Left renal pelvis (tissue), 4 donors: ENCODE measurements around the gene FAM167B. TPM values are rescaled to one million over a fixed set of nuclear protein-coding genes. Genes with fewer than 3 reads are reported as not detected.

Experiments
- DNase-seq, 4 donors: peaks; one replicate each; pipeline ENCODE4 v3.0.0-alpha.2; 2013; ENCODE audit warnings: low read depth in 4 of 4, low spot score in 3 of 4
- polyA plus RNA-seq, 4 donors: library from polyadenylated mRNA; unstranded; fragments of 120-200 nt; gene quantifications; one replicate each; pipeline ENCODE4 v1.2.1, GENCODE V29; 2013; ENCODE audit not compliant: insufficient read length in 4 of 4

The FAM167B gene
- polyA plus RNA-seq, 4 donors = 3.8 to 12.9 (median 9.8) TPM

GRCh38 chr1:32221980-32222755, 24.9 kb upstream of the FAM167B start, which contains the start of the genes EIF3I and TMEM234:
Gene EIF3I (plus strand): TSS chr1:32222407. CDS start chr1:32222442, 35 bp downstream.
Gene TMEM234 (minus strand): TSS chr1:32222353. CDS start chr1:32222322, 31 bp downstream.
- DNase-seq = peak in 3 of 4 donors; percentile 80 to 91 (median 90)

DNA sequence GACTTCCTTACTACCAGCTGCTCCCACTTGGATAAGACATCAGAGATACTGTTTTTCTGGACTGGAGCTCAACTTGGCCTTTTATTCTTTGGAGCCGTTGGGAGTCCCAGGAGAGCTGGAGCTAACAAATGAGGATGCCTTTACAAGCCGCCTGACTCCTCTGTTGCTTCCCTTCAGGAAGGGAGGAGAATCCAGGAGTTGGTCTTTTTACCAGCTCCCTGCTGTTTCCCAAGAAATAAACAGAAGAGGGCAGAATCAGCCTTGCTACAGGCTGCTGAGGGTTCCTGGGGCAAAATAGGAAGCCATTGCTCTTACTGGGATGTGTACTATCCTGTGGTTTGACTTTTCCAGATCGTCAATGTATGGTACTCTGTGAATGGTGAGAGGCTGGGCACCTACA, 23.3 kb upstream of the FAM167B start:
- no peak for DNase-seq

DNA sequence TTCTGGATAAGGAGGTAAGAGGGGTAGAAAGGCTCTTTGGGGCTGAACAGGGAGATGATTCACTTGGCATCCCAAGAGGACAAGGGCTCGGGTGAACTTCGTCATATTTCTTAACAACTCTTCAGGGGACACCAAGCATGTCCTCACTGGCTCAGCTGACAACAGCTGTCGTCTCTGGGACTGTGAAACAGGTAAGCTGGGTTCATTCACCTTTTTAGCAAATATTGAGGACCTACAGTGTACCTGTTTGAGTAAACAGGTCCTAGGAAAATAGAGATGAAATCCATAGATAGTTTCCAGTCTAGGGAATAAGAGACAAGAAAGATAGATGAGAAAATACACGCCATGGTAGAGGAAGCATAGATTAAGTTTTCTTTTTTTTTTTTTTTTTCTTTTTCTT, 22.7 kb upstream of the FAM167B start:
- no peak for DNase-seq

DNA sequence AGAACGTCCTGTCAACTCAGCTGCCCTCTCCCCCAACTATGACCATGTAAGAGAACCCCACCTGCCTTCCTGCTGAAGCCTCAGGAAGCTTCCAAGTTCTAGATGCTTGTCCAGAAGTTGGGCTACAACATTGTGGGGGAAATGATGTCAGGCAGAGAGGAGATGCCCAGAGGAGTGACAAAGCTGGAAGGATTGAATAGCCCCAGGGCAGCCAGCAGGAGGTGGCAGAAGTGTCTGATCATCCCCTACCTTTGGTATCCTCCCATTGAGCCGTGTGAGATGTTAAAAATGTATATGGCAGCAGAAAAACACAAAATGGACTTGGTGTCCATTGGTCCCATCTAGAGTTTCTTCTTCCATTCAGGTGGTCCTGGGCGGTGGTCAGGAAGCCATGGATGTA, 18.3 kb upstream of the FAM167B start:
- DNase-seq = no peak

- DNase-seq = no peak
These were observed 15.1 kb upstream of the FAM167B start for GRCh38 chr1:32231843-32232432.

GRCh38 chr1:32232558-32233304, 14.3 kb upstream of the FAM167B start:
- DNase-seq = no peak

- DNase-seq = no peak
These were observed 12.2 kb upstream of the FAM167B start for GRCh38 chr1:32234792-32235191.

DNA sequence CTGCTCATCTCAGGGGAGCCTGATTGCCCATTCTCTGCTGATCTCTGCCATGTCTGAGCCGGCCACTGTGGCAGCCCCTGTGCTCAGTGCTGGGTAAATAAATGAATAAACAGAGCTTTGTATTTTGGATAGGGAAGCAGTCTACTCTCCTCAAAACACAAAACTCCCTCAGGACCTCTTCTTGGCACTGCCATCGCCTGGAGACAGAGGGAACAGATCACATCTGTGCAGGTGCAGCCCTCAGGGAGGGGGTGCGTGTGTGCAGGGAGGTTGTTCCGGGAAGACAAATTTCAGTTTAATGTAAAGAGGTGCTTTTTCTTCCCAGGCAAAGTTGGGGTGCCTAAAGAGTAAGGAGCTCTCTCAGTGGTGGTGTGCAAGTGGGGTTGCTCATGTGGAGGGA, 7.7 kb upstream of the FAM167B start:
- no peak for DNase-seq

DNA sequence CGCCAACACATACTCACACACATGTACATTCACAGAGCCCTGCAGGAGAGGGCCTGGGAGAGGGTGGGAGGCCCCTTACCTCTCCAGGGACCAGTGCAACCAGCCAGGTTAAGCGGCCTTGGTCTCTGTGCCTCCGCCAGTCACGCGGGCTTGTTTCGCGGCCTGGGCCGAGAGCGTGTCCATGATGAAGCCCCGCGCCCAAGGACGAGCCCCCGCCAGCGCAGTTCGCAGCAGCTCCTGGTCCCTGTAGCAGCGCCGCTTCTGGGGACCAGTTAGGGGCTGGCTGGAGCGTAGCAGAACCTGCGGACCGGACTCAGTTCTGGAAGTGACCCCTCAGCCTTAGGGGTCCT, 7.3 kb upstream of the FAM167B start:
- no peak for DNase-seq

GRCh38 chr1:32240140-32240951, 6.7 kb upstream of the FAM167B start:
- no peak for DNase-seq

GRCh38 chr1:32241001-32241763, 5.8 kb upstream of the FAM167B start:
- no peak for DNase-seq

DNA sequence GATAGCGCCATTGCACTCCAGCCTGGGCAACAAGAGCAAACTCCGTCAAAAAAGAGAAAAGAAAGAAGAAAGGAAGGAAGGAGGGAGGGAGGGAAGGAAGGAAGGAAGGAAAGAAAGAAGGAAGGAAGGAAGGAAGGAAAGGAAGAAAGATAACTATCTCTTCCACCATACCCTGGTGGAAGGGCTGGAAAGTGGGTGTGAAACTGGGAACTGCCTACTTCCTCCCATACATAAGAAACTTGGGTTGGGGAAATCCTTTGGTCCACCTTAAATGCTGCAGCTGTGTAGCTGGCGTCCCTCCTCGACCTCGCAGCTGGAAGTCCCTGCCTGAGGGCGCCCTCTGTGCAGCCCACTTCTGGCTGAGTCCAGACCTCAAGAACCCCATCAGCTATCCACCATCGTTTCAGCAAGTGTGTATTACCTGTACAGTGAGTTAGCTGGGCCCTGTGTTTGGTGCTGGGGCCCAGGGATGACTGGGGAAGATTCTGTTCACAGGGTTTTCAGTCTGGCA, 4.6 kb upstream of the FAM167B start:
- DNase-seq = no peak

DNA sequence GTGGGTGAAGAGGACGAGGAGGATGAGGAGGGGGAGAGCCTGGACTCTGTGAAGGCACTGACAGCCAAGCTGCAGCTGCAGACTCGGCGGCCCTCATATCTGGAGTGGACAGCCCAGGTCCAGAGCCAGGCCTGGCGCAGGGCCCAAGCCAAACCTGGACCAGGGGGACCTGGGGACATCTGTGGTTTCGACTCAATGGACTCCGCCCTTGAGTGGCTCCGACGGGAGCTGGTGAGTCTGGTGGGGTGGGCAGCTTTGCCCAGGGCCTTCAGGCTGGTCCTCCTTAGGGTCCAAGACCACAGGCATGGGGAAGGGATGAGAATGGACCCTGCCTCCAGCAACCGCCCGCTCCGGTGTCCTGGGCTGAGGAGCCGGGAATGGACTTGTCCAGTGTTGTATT, 430 bp downstream of the FAM167B start:
- no peak for DNase-seq

DNA sequence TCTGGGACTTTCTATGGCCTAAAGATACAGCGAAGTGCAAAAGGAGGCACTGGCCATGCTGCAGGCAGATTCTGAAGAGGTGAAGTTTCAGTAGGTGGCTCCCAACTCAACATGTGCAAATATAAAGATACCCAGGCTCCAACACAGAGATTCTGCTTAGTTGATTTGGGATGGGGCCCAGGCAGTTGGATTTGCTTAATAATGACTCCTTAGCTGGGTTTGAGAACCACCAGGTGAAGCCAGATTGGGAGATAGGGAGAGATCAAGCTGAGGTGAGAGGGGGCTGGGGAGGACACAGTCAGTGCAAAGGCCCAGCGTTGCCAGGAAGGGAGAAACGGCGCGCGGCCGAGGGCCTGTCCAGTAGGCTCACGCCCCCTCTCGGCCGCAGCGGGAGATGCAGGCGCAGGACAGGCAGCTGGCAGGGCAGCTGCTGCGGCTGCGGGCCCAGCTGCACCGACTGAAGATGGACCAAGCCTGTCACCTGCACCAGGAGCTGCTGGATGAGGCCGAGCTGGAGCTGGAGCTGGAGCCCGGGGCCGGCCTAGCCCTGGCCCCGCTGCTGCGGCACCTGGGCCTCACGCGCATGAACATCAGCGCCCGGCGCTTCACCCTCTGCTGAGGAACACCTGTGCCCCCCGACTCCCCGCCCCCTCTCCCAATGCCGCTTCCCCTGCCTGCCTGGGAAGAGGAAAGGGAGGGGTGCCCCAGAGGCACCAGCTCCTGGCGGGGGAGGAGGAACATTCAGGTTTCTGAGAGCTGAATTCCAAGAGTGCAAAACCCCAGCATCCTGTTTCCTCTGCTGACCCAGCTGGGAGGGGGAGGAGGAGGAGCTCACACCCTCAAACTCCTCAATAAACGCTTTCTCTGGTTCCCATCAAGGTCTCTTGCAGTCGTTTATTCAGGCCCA, 1.2 kb downstream of the FAM167B start:
- DNase-seq = no peak

DNA sequence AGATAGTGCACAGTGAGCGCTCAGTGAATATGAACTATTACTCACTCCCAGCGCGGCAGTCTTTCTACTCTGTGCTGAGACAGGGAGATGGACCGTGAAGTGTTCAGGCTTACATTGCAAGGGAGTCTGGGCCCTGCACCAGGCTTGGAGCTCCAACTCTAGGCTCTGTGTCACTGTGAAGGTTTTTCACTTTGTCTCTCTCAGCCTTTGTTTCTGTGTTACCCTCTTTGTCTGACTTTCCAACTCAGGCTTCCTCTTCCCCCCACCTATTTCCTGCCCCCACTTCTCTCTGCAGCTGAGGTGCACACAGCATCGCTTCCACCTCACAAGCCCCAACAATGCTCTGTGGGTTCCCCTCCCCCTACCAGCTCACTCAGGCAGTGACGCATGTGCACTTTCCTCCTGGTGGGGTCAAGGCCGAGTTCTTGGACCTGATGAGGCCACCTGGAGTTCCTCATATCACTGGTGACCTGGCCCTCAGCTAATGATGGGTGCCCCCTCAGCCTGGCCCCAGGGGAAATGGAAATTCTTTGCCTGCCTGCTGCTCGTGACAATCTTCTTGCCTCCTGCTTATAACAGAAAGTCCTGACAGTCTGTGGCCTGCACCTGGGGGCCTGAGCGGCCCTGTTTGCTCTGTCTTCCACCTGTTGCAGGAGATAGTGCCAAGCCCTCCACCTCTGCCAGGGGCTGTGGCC, 3.0 kb downstream of the FAM167B start:
- DNase-seq = no peak

GRCh38 chr1:32250893-32251716, 4.1 kb downstream of the FAM167B start, which contains the start of gene LCK:
Gene LCK (plus strand): TSS chr1:32251265. CDS start chr1:32274330, 23,065 bp downstream.
- DNase-seq = no peak
